A549 (cell line): ENCODE measurements around the gene FOXP1.

Source experiments
- CEBPB ChIP-seq, 2 experiments: fragments of >200 bp in 1 of 2; sonication (Bioruptor Twin) in 1 of 2; formaldehyde crosslinking in 1 of 2; IDR thresholded peaks; 2 replicates each; pipeline ENCODE4 v1.6.1; 2012 to 2016
- EP300 ChIP-seq, 2 experiments: fragments of >200 bp; sonication (Bioruptor Twin); formaldehyde crosslinking; IDR thresholded peaks; 2 replicates in 1 of 2; 3 replicates in 1 of 2; pipeline ENCODE4 v1.6.1; 2016 to 2017
- JUN ChIP-seq, 2 experiments: fragments of >200 bp; sonication (Bioruptor Twin); formaldehyde crosslinking; IDR thresholded peaks; 2 replicates in 1 of 2; 3 replicates in 1 of 2; pipeline ENCODE4 v1.6.1; 2016 to 2017
- MAZ ChIP-seq: fragments of 150-350 bp; IDR thresholded peaks from 2 replicates; pipeline ENCODE4 v1.6.1; 2014; ENCODE audit warnings: antibody characterized with exemption, low read depth, low read length, borderline replicate concordance
- PHF8 ChIP-seq: fragments of 200-600 bp; sonication (generic); IDR thresholded peaks from 2 replicates; pipeline ENCODE4 v1.6.1; 2016; ENCODE audit warnings: low read depth, mild to moderate bottlenecking, antibody characterized with exemption, moderate library complexity, borderline replicate concordance
- POLR2A ChIP-seq: IDR thresholded peaks from 2 replicates; pipeline ENCODE4 v1.6.1; 2012; ENCODE audit warnings: mild to moderate bottlenecking, low read length
- USF2 ChIP-seq: fragments of 450-650 bp; IDR thresholded peaks from 2 replicates; pipeline ENCODE4 v1.6.1; 2014; ENCODE audit warnings: antibody characterized with exemption
- ZC3H11A ChIP-seq: fragments of 450-650 bp; IDR thresholded peaks from 2 replicates; pipeline ENCODE4 v1.6.1; 2014; ENCODE audit warnings: antibody characterized with exemption, mild to moderate bottlenecking
- TF ChIP-seq, protein P1 (sequence below): IDR thresholded peaks from 2 replicates; pipeline ENCODE4 v1.6.1; 2012
- TF ChIP-seq, protein P2 (sequence below): fragments of >200 bp; sonication (Bioruptor Twin); formaldehyde crosslinking; IDR thresholded peaks from 3 replicates; pipeline ENCODE4 v1.5.1; 2016

DNA sequence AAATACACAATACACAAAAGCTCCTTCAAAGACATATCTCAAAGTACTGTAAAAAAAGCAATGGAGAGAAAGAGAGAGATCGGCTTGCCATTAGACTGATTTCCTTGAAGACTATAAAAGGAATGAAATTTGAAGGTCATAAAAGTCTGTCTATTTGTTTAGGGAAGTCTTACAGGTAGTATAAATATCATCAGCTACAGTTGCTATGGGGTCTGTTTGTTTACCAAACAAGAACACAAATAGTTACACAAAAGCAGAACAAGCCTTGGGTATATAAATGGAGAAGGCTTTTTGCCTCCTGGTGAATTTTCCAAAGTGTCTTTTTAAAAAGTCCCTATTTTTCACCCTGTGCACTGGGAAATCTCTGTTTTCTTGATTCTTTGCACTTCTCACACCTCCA, 552.3 kb downstream of the FOXP1 start:
- TF ChIP-seq, protein P1, sequence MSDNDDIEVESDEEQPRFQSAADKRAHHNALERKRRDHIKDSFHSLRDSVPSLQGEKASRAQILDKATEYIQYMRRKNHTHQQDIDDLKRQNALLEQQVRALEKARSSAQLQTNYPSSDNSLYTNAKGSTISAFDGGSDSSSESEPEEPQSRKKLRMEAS = no peak
- TF ChIP-seq ZC3H11A (no peak), EP300 (IDR thresholded peaks at IDR 0.05) (no peak), JUN (IDR thresholded peaks at IDR 0.05) (no peak), PHF8 (no peak), USF2 (no peak), MAZ (no peak), POLR2A (no peak), CEBPB (IDR thresholded peaks at IDR 0.05) (no peak)
- TF ChIP-seq, protein P2, sequence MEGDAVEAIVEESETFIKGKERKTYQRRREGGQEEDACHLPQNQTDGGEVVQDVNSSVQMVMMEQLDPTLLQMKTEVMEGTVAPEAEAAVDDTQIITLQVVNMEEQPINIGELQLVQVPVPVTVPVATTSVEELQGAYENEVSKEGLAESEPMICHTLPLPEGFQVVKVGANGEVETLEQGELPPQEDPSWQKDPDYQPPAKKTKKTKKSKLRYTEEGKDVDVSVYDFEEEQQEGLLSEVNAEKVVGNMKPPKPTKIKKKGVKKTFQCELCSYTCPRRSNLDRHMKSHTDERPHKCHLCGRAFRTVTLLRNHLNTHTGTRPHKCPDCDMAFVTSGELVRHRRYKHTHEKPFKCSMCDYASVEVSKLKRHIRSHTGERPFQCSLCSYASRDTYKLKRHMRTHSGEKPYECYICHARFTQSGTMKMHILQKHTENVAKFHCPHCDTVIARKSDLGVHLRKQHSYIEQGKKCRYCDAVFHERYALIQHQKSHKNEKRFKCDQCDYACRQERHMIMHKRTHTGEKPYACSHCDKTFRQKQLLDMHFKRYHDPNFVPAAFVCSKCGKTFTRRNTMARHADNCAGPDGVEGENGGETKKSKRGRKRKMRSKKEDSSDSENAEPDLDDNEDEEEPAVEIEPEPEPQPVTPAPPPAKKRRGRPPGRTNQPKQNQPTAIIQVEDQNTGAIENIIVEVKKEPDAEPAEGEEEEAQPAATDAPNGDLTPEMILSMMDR = no peak
